ENCODE results near the gene PDE4D.

- TF ChIP-seq CTCF (conservative IDR thresholded peaks at IDR 0.05; ENCODE audit: low read depth, low read length) (no peak), EZH2 (IDR thresholded peaks at IDR 0.05; ENCODE audit: borderline replicate concordance, low read depth, low read length, poor library complexity, severe bottlenecking) (no peak)
Measured at GRCh38 chr5:59763541-59763940, 130.0 kb downstream of the PDE4D start.
